ENCODE measurements around the gene SLC2A1.

The SLC2A1 gene

DNA sequence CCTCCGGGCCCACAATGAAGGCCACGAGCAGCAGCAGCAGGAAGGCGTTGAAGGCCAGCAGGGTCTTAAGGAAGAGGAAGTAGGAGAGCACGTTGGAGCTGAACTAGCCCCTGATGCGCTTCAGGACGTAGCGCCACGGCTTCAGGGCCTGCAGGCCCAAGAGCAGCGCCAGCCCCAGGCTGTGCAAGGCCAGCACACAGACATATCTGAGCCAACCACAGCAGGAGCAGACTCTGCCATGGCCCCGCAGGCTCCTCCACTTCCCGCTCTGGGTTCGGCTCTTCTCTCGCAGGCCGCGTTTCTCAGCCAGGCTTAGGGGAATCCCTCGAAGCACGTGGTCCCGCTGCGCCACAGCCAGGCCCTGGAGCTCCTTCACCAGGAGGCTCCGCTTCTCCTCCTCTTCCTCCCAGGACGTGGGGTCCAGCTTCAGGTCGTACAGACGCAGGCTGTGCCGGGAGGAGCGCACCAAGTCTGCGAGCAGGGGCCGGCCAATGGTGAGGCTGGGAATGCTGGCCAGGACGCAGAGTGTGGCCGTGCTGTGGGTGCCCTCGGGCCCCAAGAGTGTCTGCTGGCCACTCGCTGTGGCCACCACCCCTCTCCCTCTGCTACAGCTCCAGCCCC lies 70.5 kb downstream of the SLC2A1 start:
- no peak for FAIRE-seq
- no peak for TF ChIP-seq POLR2AphosphoS5 (IDR thresholded peaks at IDR 0.05; ENCODE audit: low read depth, low read length)
- no peak for TF ChIP-seq SPI1 (IDR thresholded peaks at IDR 0.05; ENCODE audit: low read depth, low read length)
- DNase-seq (ENCODE audit: insufficient read length, low spot score) = no peak

DNA sequence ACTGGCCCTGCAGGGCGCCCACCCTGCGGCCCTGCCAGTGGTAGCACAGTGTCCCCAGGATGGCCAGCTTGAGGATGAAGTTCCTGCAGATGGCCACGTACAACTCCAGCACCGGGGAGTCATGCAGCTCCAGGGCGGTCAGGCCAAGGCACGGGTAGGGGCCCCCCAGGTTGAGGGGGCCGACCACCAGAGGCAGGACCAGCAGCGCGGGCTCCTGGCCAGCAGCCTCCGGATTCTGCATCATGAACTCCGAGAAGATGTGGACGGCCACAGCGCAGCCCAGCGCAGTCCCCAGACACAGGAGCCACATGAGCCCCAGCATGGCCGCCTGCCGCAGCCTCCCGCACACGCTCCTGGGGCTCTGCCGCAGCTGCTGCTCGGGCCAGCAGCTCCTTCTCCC lies 71.3 kb downstream of the SLC2A1 start:
- FAIRE-seq (no peak), DNase-seq (ENCODE audit: insufficient read length, low spot score) (no peak)
- no peak for TF ChIP-seq TAF1 (IDR thresholded peaks at IDR 0.05; ENCODE audit: low read depth, low read length)
- TF ChIP-seq SPI1 (IDR thresholded peaks at IDR 0.05; ENCODE audit: low read depth, low read length) = no peak
- TF ChIP-seq PAX5 (IDR thresholded peaks at IDR 0.05; ENCODE audit: insufficient read depth, low read length, severe bottlenecking) = no peak
- no peak for TF ChIP-seq POLR2A (IDR thresholded peaks at IDR 0.05; ENCODE audit: low read depth, low read length)
- TF ChIP-seq POU2F2 (IDR thresholded peaks at IDR 0.05; ENCODE audit: low read depth, low read length) = no peak
- no peak for TF ChIP-seq POLR2AphosphoS5 (IDR thresholded peaks at IDR 0.05; ENCODE audit: low read depth, low read length)

DNA sequence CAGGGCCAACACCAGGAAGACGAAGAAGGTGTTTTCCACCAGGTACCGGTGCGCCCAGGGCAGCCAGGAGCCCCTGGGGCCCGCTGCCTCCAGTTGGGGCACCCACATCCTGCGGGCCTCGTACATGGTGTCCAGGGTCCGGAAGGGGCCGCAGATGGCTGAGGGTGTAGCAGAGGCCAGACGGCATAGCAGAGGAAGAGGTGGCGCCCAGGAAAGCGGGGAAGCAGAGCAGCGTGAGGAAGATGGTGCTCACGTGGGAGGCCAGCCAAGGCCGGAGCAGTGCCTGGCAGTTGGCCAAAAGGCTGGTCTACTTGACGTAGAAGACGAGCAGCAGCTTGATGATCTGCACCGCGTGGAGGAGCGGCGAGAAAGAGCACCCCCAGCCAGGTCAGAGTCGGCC lies 71.9 kb downstream of the SLC2A1 start:
- DNase-seq (ENCODE audit: insufficient read length, low spot score) (no peak), FAIRE-seq (no peak)
- no peak for TF ChIP-seq POU2F2 (IDR thresholded peaks at IDR 0.05; ENCODE audit: low read depth, low read length)

DNA sequence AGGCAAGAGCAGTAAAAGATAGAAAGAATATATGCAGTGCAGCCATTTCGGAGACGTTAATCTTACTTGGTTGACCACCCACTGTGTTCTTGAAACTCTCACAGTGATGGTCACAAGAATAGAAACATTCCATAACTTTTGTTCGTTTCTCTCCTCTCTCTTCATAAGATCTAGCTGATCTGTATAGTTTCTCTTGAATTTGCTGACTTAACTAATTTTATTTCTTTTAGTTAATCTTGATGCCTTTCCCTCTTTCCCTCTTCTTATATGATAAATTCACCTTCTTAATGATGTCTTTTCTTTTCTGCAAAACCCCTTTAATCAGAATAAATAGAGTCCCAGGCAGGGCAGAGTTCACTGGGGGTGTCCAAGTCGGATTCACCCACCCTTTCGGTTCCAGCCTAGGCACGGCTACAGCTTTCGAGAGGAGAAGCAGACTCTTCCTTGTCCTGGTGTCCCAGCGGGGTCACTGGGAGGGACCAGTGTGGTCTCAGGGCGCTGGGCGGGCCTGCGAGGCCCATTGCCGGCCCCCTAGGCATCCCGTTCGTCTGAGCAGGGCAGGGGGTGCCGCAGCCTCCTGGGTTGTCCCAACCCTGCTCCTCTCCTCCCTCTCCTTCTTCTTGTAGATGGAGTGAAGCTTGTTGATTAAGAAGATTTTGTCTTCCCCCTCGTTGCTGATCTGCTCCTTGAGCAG lies 72.5 kb downstream of the SLC2A1 start:
- TF ChIP-seq POU2F2 (IDR thresholded peaks at IDR 0.05; ENCODE audit: low read depth, low read length) = no peak
- TF ChIP-seq TAF1 (IDR thresholded peaks at IDR 0.05; ENCODE audit: low read depth, low read length) = no peak
- TF ChIP-seq POLR2A (IDR thresholded peaks at IDR 0.05; ENCODE audit: low read depth, low read length) = no peak
- no peak for TF ChIP-seq SPI1 (IDR thresholded peaks at IDR 0.05; ENCODE audit: low read depth, low read length)
- TF ChIP-seq POLR2AphosphoS5 (IDR thresholded peaks at IDR 0.05; ENCODE audit: low read depth, low read length) = no peak
- TF ChIP-seq PAX5 (IDR thresholded peaks at IDR 0.05; ENCODE audit: insufficient read depth, low read length, severe bottlenecking) = no peak
- no peak for DNase-seq (ENCODE audit: insufficient read length, low spot score)
- FAIRE-seq = no peak

DNA sequence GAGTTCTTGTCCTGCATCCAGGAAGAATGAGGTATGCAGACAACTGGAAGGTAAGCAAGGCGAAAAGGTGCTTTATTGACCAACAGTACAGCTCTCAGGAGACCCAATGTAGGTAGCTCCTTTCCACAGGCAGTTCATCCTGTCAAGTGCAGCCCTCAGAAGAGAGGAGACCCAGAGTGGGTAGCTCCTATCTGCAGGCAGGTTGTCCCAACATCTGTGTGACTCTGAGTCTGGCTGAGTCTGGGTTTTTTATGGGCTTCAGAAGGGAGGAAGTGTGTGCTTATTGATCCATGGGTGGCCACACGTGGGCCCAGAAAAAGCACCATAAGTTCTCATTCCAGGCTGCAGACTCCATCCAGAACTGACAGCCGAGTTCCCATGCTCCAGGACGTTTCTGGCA lies 78.3 kb downstream of the SLC2A1 start:
- TF ChIP-seq POLR2A (IDR thresholded peaks at IDR 0.05; ENCODE audit: low read depth, low read length) (no peak), POLR2AphosphoS5 (IDR thresholded peaks at IDR 0.05; ENCODE audit: low read depth, low read length) (no peak), TAF1 (IDR thresholded peaks at IDR 0.05; ENCODE audit: low read depth, low read length) (no peak), PAX5 (IDR thresholded peaks at IDR 0.05; ENCODE audit: insufficient read depth, low read length, severe bottlenecking) (no peak), POU2F2 (IDR thresholded peaks at IDR 0.05; ENCODE audit: low read depth, low read length) (no peak), SPI1 (IDR thresholded peaks at IDR 0.05; ENCODE audit: low read depth, low read length) (no peak)
- FAIRE-seq (no peak), DNase-seq (ENCODE audit: insufficient read length, low spot score) (no peak)

DNA sequence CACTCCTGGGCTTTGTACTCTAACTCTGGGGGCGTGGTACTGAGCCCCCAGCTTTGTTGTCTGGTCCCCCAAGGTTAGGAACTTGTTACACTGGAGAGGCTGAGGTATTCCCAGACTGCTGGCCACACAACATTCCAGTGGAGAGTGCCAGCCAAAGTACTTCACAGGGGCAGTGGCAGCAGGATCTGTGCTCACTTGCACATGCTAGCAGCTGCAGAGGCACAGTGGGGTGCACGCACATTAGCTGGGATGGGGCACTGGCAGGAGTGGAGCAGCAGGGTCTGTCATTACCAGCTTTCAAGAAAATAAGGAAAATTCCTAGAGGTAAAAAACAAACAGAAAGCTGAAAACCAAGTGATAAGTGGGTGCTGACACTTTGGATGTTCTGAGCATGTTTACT lies 81.3 kb downstream of the SLC2A1 start:
- no peak for DNase-seq (ENCODE audit: insufficient read length, low spot score)
- no peak for FAIRE-seq
- TF ChIP-seq PAX5 (IDR thresholded peaks at IDR 0.05; ENCODE audit: insufficient read depth, low read length, severe bottlenecking) = no peak
- no peak for TF ChIP-seq POU2F2 (IDR thresholded peaks at IDR 0.05; ENCODE audit: low read depth, low read length)
- no peak for TF ChIP-seq SPI1 (IDR thresholded peaks at IDR 0.05; ENCODE audit: low read depth, low read length)
- no peak for TF ChIP-seq POLR2A (IDR thresholded peaks at IDR 0.05; ENCODE audit: low read depth, low read length)
- no peak for TF ChIP-seq TAF1 (IDR thresholded peaks at IDR 0.05; ENCODE audit: low read depth, low read length)
- no peak for TF ChIP-seq POLR2AphosphoS5 (IDR thresholded peaks at IDR 0.05; ENCODE audit: low read depth, low read length)

DNA sequence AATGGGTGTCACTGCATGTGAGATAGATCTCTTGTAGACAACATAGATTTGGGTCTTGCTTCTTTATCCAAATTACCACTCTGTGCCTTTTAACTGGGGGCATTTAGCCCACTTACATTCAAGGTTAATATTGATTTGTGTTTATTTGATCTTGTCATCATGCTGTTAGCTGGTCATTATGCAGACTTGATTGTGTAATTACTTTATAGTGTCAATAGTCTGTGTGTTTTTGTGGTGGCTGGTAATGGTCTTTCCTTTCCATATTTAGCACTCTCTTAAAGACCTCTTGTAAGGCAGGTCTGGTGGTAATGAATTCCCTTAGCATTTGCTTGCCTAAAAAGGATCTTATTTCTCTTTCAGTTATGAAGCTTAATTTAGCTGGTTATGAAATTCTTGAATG lies 82.7 kb downstream of the SLC2A1 start:
- no peak for TF ChIP-seq TAF1 (IDR thresholded peaks at IDR 0.05; ENCODE audit: low read depth, low read length)
- TF ChIP-seq POLR2AphosphoS5 (IDR thresholded peaks at IDR 0.05; ENCODE audit: low read depth, low read length) = no peak
- no peak for TF ChIP-seq POLR2A (IDR thresholded peaks at IDR 0.05; ENCODE audit: low read depth, low read length)
- no peak for TF ChIP-seq PAX5 (IDR thresholded peaks at IDR 0.05; ENCODE audit: insufficient read depth, low read length, severe bottlenecking)
- TF ChIP-seq POU2F2 (IDR thresholded peaks at IDR 0.05; ENCODE audit: low read depth, low read length) = no peak
- no peak for DNase-seq (ENCODE audit: insufficient read length, low spot score)
- no peak for FAIRE-seq

All from GM12891 (cell line).